Muscle of leg (tissue), 11 donors: Measurements from ENCODE around the gene SHISA6. TPM values are rescaled to one million over a fixed set of nuclear protein-coding genes. Genes with fewer than 3 reads are reported as not detected.

Experiments used
- DNase-seq: peaks from one replicate; pipeline ENCODE4 v3.0.0; 2013
- H3K27ac ChIP-seq: one replicate; pipeline ENCODE4 v1.5.1; 2013; ENCODE audit warnings: mild to moderate bottlenecking, low read length, control low read depth
- H3K27me3 ChIP-seq: one replicate; pipeline ENCODE4 v1.6.1; 2013; ENCODE audit warnings: low read length; ENCODE audit not compliant: control insufficient read depth, insufficient read depth
- H3K36me3 ChIP-seq: one replicate; pipeline ENCODE4 v1.6.1; 2013; ENCODE audit warnings: low read length; ENCODE audit not compliant: control insufficient read depth, insufficient read depth
- H3K4me1 ChIP-seq: one replicate; pipeline ENCODE4 v1.6.1; 2013; ENCODE audit warnings: low read length; ENCODE audit not compliant: control insufficient read depth, insufficient read depth
- H3K4me3 ChIP-seq: one replicate; pipeline ENCODE4 v1.5.1; 2013; ENCODE audit warnings: low read length, control low read depth
- H3K9me3 ChIP-seq: replicated peaks from 2 replicates; pipeline ENCODE4 v1.6.1; 2013; ENCODE audit warnings: low read depth, low read length; ENCODE audit not compliant: control insufficient read depth
- WGBS: methylation state at CpG from one replicate; pipeline ENCODE4 v1.1.5; 2013; ENCODE audit warnings: missing lambda C conversion rate; ENCODE audit not compliant: insufficient coverage; 5-methylcytosine and 5-hydroxymethylcytosine counted together
- polyA plus RNA-seq, 8 donors: library from polyadenylated mRNA; unstranded; fragments of 120-200 nt; gene quantifications; one replicate each; pipeline versions ENCODE4 v1.2.1 to v1.2.3, GENCODE V29; 2013; ENCODE audit warnings: inconsistent platforms in 1 of 8, low replicate concordance in 1 of 8; ENCODE audit not compliant: insufficient read length in 8 of 8, insufficient read depth in 1 of 8
- total RNA-seq: library from RNA; stranded (reverse); fragments of 120-200 nt; gene quantifications from one replicate; pipeline ENCODE4 v1.2.4, GENCODE V29; 2013

SHISA6 gene
- total and polyA plus RNA-seq, 9 donors, result 3.2 to 19.3 (median 9.9) TPM

GRCh38 chr17:11252146-11252545, 11.1 kb downstream of the SHISA6 start:
- peak; percentile 71 for DNase-seq
- Histone ChIP-seq H3K9me3 (no peaks in the 10 kb centered on the region), H3K4me1 (peaks cover 11% of the 10 kb centered on the region), H3K27ac (no peak overlapping the region), H3K36me3 (no peaks in the 10 kb centered on the region), H3K27me3 (peaks cover 2% of the 10 kb centered on the region), H3K4me3 (no peak overlapping the region)
- 32% methylated on average over 5 of the region's 11 CpGs for WGBS

- Histone ChIP-seq H3K36me3 (no peaks in the 10 kb centered on the region), H3K27ac (no peak overlapping the region), H3K9me3 (no peaks in the 10 kb centered on the region), H3K4me1 (peaks cover 3% of the 10 kb centered on the region), H3K27me3 (no peaks in the 10 kb centered on the region), H3K4me3 (no peak overlapping the region)
- no peak for DNase-seq
- WGBS, result 57% methylated on average over 6 of the region's 11 CpGs
These were observed 15.9 kb downstream of the SHISA6 start for GRCh38 chr17:11256877-11257276.

- no peaks in the 10 kb centered on the region for H3K27me3 ChIP-seq
- DNase-seq, result no peak
- no peaks in the 10 kb centered on the region for H3K36me3 ChIP-seq
- peaks cover 11% of the 10 kb centered on the region for H3K9me3 ChIP-seq
- H3K4me3 ChIP-seq, result no peak overlapping the region
- no peak overlapping the region for H3K27ac ChIP-seq
- H3K4me1 ChIP-seq, result no peaks in the 10 kb centered on the region
- WGBS, result no CpG with 5 or more reads among the region's 2 CpGs
These were observed 23.3 kb downstream of the SHISA6 start for GRCh38 chr17:11264183-11264871.

- Histone ChIP-seq H3K4me1 (no peaks in the 10 kb centered on the region), H3K27ac (no peak overlapping the region), H3K27me3 (no peaks in the 10 kb centered on the region), H3K4me3 (no peak overlapping the region), H3K36me3 (no peaks in the 10 kb centered on the region), H3K9me3 (peaks cover 9% of the 10 kb centered on the region)
- DNase-seq, result no peak
- WGBS, result 71% methylated on average over 1 of the region's 1 CpG
These were observed 27.1 kb downstream of the SHISA6 start for GRCh38 chr17:11267999-11268575.

- no peaks in the 10 kb centered on the region for H3K36me3 ChIP-seq
- no peak overlapping the region for H3K4me3 ChIP-seq
- H3K9me3 ChIP-seq, result peaks cover 4% of the 10 kb centered on the region
- H3K27me3 ChIP-seq, result no peaks in the 10 kb centered on the region
- DNase-seq, result no peak
- WGBS, result 90% methylated on average over 7 of the region's 7 CpGs
- H3K4me1 ChIP-seq, result no peaks in the 10 kb centered on the region
- H3K27ac ChIP-seq, result no peak overlapping the region
These were observed 28.2 kb downstream of the SHISA6 start for GRCh38 chr17:11269210-11269609.

- no peak for DNase-seq
- no peaks in the 10 kb centered on the region for H3K36me3 ChIP-seq
- H3K4me3 ChIP-seq, result no peak overlapping the region
- 93% methylated on average over 8 of the region's 8 CpGs for WGBS
- H3K27me3 ChIP-seq, result no peaks in the 10 kb centered on the region
- no peaks in the 10 kb centered on the region for H3K9me3 ChIP-seq
- no peaks in the 10 kb centered on the region for H3K4me1 ChIP-seq
- H3K27ac ChIP-seq, result no peak overlapping the region
These were observed 31.2 kb downstream of the SHISA6 start for GRCh38 chr17:11272191-11272590.

- Histone ChIP-seq H3K27ac (no peak overlapping the region), H3K4me1 (no peaks in the 10 kb centered on the region), H3K36me3 (no peaks in the 10 kb centered on the region), H3K9me3 (no peaks in the 10 kb centered on the region), H3K4me3 (no peak overlapping the region), H3K27me3 (no peaks in the 10 kb centered on the region)
- WGBS, result 90% methylated on average over 9 of the region's 9 CpGs
- no peak for DNase-seq
These were observed 32.6 kb downstream of the SHISA6 start for GRCh38 chr17:11273596-11273995.

- H3K4me1 ChIP-seq, result no peaks in the 10 kb centered on the region
- no peaks in the 10 kb centered on the region for H3K36me3 ChIP-seq
- no peaks in the 10 kb centered on the region for H3K9me3 ChIP-seq
- no peak overlapping the region for H3K27ac ChIP-seq
- DNase-seq, result no peak
- 87% methylated on average over 14 of the region's 14 CpGs for WGBS
- no peaks in the 10 kb centered on the region for H3K27me3 ChIP-seq
- no peak overlapping the region for H3K4me3 ChIP-seq
These were observed 33.1 kb downstream of the SHISA6 start for GRCh38 chr17:11274106-11274505.

- Histone ChIP-seq H3K9me3 (no peaks in the 10 kb centered on the region), H3K27ac (no peak overlapping the region), H3K4me3 (no peak overlapping the region), H3K36me3 (peaks cover 3% of the 10 kb centered on the region), H3K27me3 (no peaks in the 10 kb centered on the region), H3K4me1 (no peaks in the 10 kb centered on the region)
- WGBS, result 55% methylated on average over 3 of the region's 4 CpGs
- DNase-seq, result no peak
These were observed 35.5 kb downstream of the SHISA6 start for GRCh38 chr17:11276486-11276885.

- WGBS, result 42% methylated on average over 9 of the region's 15 CpGs
- Histone ChIP-seq H3K9me3 (no peaks in the 10 kb centered on the region), H3K27ac (no peak overlapping the region), H3K4me1 (no peaks in the 10 kb centered on the region), H3K36me3 (peaks cover 3% of the 10 kb centered on the region), H3K4me3 (no peak overlapping the region), H3K27me3 (no peaks in the 10 kb centered on the region)
- no peak for DNase-seq
These were observed 37.4 kb downstream of the SHISA6 start for GRCh38 chr17:11278186-11278991.
